HCT116 (cell line): ENCODE data around the gene RASGRP2. TPM values are rescaled to one million over a fixed set of nuclear protein-coding genes. Genes with fewer than 3 reads are reported as not detected.

Experiments
- ATAC-seq: fragments of 200-7000 bp; cut with Tn5 transposase; 2 replicates; pipeline ENCODE4 v1.9.1; 2020; ENCODE audit warnings: mild to moderate bottlenecking, moderate library complexity
- BruUV-seq: library from RNA; stranded (reverse); fragments of 400-500 nt; replicated peaks from 2 replicates; lab custom pipeline; 2021; lab: Mats Ljungman, UMichigan
- CTCF ChIA-PET: fragments of 300-600 bp; sonication (Branson Sonifier 250); formaldehyde crosslinking; loops from one replicate; lab custom pipeline; 2021; ENCODE audit warnings: antibody characterized with exemption; lab: Charles Lee
- POLR2A ChIA-PET: fragments of 300-600, 350-600 bp; sonication (Branson Sonifier 250); formaldehyde crosslinking; loops from one replicate; lab custom pipeline; 2021; ENCODE audit warnings: antibody characterized with exemption; lab: Charles Lee
- RAD21 ChIA-PET, 2 experiments: fragments of 300-600 bp; sonication (Branson Sonifier 250); formaldehyde crosslinking; loops; one replicate each; lab custom pipeline; 2023; ENCODE audit warnings: low total read pairs in 2 of 2; ENCODE audit not compliant: uncharacterized antibody in 2 of 2, unreplicated experiment in 2 of 2, low non-redundant PET in 1 of 2; lab: Charles Lee
- DNase-seq: peaks from one replicate; pipeline ENCODE4 v3.0.0-alpha.2; 2010; ENCODE audit warnings: low read depth, low spot score
- H2AFZ ChIP-seq: fragments of 200-600 bp; shearing (Covaris generic), sonication (generic); 2 replicates; pipeline ENCODE4 v1.6.1; 2017; ENCODE audit warnings: low read depth, mixed run types, mixed read lengths, antibody characterized with exemption, low read length; ENCODE audit not compliant: poor library complexity, severe bottlenecking
- H3K27ac ChIP-seq: 2 replicates; pipeline ENCODE4 v1.5.1; 2012; ENCODE audit warnings: low read depth, low read length
- H3K27me3 ChIP-seq: fragments of 200-600 bp; sonication (generic); 2 replicates; pipeline ENCODE4 v1.6.1; 2016; ENCODE audit warnings: mixed run types, low read length, mixed read lengths; ENCODE audit not compliant: insufficient read depth
- H3K36me3 ChIP-seq, 2 experiments: fragments of 200-500 bp in 1 of 2; fragments of 200-600 bp in 1 of 2; sonication (Bioruptor generic) in 1 of 2; sonication (generic) in 1 of 2; 2 replicates each; pipeline versions ENCODE4 v1.5.1 to v1.6.1; 2014 to 2016; ENCODE audit warnings: low read length in 2 of 2, inconsistent platforms in 1 of 2, mixed read lengths in 1 of 2, mixed run types in 1 of 2; ENCODE audit not compliant: insufficient read depth in 2 of 2, control insufficient read depth in 1 of 2
- H3K4me1 ChIP-seq, 2 experiments: fragments of 200-600 bp in 1 of 2; sonication (generic) in 1 of 2; 2 replicates each; pipeline versions ENCODE4 v1.5.1 to v1.6.1; 2012 to 2017; ENCODE audit warnings: low read length in 2 of 2, inconsistent platforms in 1 of 2, mild to moderate bottlenecking in 1 of 2, mixed read lengths in 1 of 2, mixed run types in 1 of 2, moderate library complexity in 1 of 2; ENCODE audit not compliant: insufficient read depth in 2 of 2, control insufficient read depth in 1 of 2
- H3K4me2 ChIP-seq: fragments of 200-600 bp; sonication (generic); 2 replicates; pipeline ENCODE4 v1.6.1; 2017; ENCODE audit warnings: mixed run types, low read length, mixed read lengths
- H3K4me3 ChIP-seq, 2 experiments: fragments of 200-600 bp in 1 of 2; sonication (generic) in 1 of 2; replicated peaks in 1 of 2; 2 replicates each; pipeline ENCODE4 v1.5.1; 2011 to 2016; ENCODE audit warnings: low read length in 2 of 2, control low read depth in 1 of 2, low read depth in 1 of 2, mild to moderate bottlenecking in 1 of 2, mixed read lengths in 1 of 2, mixed run types in 1 of 2
- H3K79me2 ChIP-seq: fragments of 200-600 bp; sonication (generic); 2 replicates; pipeline ENCODE4 v1.6.1; 2017; ENCODE audit warnings: mild to moderate bottlenecking, mixed run types, low read length, moderate library complexity, mixed read lengths; ENCODE audit not compliant: insufficient read depth
- H3K9ac ChIP-seq: fragments of 200-600 bp; sonication (generic); 2 replicates; pipeline ENCODE4 v1.6.1; 2016; ENCODE audit warnings: low read length, mixed read lengths
- H3K9me2 ChIP-seq: fragments of 200-600 bp; sonication (generic), shearing (Covaris generic); 2 replicates; pipeline ENCODE4 v1.6.1; 2017; ENCODE audit warnings: mixed run types, mild to moderate bottlenecking, moderate library complexity; ENCODE audit not compliant: insufficient read depth
- H3K9me3 ChIP-seq, 2 experiments: fragments of 200-500 bp in 1 of 2; fragments of 200-600 bp in 1 of 2; sonication (Bioruptor generic) in 1 of 2; sonication (generic) in 1 of 2; 2 replicates each; pipeline ENCODE4 v1.6.1; 2014 to 2017; ENCODE audit warnings: low read length in 2 of 2, mixed read lengths in 2 of 2, inconsistent platforms in 1 of 2, low read depth in 1 of 2, mild to moderate bottlenecking in 1 of 2, mixed run types in 1 of 2, moderate library complexity in 1 of 2; ENCODE audit not compliant: control insufficient read depth in 1 of 2, insufficient read depth in 1 of 2
- H4K20me1 ChIP-seq: fragments of 200-600 bp; sonication (generic), shearing (Covaris generic); 2 replicates; pipeline ENCODE4 v1.6.1; 2017; ENCODE audit warnings: mixed run types, mild to moderate bottlenecking, moderate library complexity; ENCODE audit not compliant: insufficient read depth
- CEBPB ChIP-seq: IDR thresholded peaks from 2 replicates; pipeline ENCODE4 v1.6.1; 2012; ENCODE audit warnings: low read depth
- POLR2A ChIP-seq: IDR thresholded peaks from 2 replicates; pipeline ENCODE4 v1.7.0; 2011; ENCODE audit warnings: borderline replicate concordance; ENCODE audit not compliant: insufficient read depth, insufficient read length; ENCODE audit errors: extremely low read depth
- RAD21 ChIP-seq: IDR thresholded peaks from 2 replicates; pipeline ENCODE4 v1.6.1; 2012; ENCODE audit warnings: low read depth, mild to moderate bottlenecking
- YY1 ChIP-seq: IDR thresholded peaks from 2 replicates; pipeline ENCODE4 v1.6.1; 2011; ENCODE audit warnings: low read length, low read depth, moderate library complexity, mild to moderate bottlenecking; ENCODE audit not compliant: insufficient replicate concordance; ENCODE audit errors: extremely low read depth
- ZFX ChIP-seq: fragments of 450-650 bp; IDR thresholded peaks from 2 replicates; pipeline ENCODE4 v1.6.1; 2017
- intact Hi-C: fragments of 100-400 bp; cut with micrococcal nuclease; formaldehyde crosslinking; loops from 2 replicates; pipeline ENCODE4 v1.10.0; 2022
- total RNA-seq: library from RNA; stranded (reverse); gene quantifications from one replicate; pipeline ENCODE4 v1.2.1, GENCODE V29; 2021; ENCODE audit not compliant: unreplicated experiment

Gene RASGRP2
- total RNA-seq, 1 experiment from 2014 or later, result 12.8 TPM

DNA sequence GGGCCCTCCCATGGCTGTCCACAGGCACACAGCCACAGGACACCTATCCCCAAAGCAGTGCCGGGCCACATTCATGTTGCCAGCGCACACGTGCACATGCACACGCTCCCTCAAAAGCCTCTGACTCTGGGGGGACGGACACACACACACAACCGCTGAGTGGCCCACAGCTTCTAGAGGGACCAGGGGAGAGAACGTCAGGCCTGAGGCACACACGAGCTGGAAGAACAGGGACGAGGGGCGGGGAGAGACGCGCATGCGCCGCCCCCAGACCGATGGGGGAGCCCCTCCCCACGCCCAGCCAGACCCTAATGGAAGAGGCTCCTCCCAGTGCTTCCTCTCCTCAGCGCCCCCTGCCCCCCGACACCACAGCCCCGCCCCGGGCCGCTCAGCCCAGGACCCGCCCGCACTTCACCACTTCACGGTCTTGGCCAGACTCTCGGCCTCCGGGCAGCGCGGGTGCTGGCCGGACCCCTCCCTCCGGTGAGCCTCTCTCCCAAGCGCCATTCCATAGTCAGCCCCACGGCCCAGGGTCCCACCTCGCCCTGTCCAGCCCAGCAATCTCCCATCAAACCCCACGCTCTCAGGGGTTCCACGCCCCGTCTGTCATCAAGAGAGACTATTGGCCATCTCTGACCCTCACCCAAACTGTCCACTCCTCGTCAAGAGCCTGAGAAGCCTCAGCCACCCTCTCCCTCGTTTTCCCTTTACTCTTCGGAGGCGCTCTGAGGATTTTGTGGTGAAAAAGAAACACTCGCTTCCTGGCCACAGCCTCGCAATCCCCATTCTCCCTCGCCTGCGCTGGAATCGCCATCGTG, 32.6 kb downstream of the RASGRP2 start:
- BruUV-seq, result no TSS peak
- no peaks in the 10 kb centered on the region for H3K36me3 ChIP-seq
- no peaks in the 10 kb centered on the region for H4K20me1 ChIP-seq
- H2AFZ ChIP-seq, result no peak overlapping the region
- intact Hi-C loops, result loop anchor here (10.0 kb wide), 1 partner anchor 1207 kb away; the partner anchor contains the start of gene LGALS12
- POLR2A ChIA-PET, result no interaction called here
- no peaks in the 10 kb centered on the region for H3K9me3 ChIP-seq
- H3K4me3 ChIP-seq, result no peak overlapping the region
- RAD21 ChIA-PET, result no interaction called here
- CTCF ChIA-PET, result interaction anchor here (0.6 kb wide), 1 partner anchor 83 kb away, joined by 3 read pairs; no protein-coding TSS in a partner anchor
- no peak overlapping the region for H3K9ac ChIP-seq
- DNase-seq (no peak), ATAC-seq (no peak)
- peaks cover 7 to 23% of the 10 kb centered on the region in 2 experiments; a peak in 3 of 4 replicates for H3K4me1 ChIP-seq
- H3K4me2 ChIP-seq, result peak overlapping the region; percentile 37; the same call in 1 of the 2 replicates
- peaks cover 5% of the 10 kb centered on the region; the same call in 1 of the 2 replicates for H3K27me3 ChIP-seq
- no peak overlapping the region for H3K27ac ChIP-seq
- H3K79me2 ChIP-seq, result no peaks in the 10 kb centered on the region
- no peaks in the 10 kb centered on the region for H3K9me2 ChIP-seq
- TF ChIP-seq YY1 (no peak), RAD21 (no peak), POLR2A (no peak), ZFX (no peak)

DNA sequence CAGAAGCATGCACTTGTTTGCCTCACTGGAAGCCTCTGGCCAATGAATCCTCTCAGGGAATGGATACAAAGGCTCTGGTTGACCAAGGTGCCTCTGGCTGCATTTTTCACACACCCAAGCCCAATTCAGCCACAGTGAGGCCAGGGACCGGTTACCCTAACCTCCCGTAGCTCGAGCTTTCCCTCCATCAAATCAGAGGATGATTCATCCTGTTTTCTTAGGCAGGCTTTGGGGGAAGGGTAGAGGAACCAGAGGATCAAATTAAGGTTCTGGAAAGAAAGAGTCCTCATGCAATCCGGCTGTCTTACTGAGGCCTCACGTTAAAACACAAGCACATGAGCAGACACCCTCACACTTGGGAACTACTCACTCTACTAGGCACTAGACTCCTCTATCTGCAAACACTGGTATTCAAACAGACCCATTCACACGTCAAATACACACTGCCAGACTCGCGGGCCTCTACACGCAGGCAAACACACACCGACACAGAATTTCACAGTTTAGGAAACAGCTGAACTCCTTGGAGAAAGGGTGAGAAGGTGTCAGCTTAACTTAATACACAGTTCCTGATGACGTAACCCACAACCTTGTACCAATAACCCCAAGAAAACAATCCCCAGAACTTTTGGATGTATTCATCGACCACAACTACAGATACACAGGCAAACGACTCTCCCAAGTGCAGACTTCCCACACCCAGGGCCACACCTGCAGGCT, 33.4 kb downstream of the RASGRP2 start:
- Histone ChIP-seq H3K9ac (no peak overlapping the region), H3K4me1 (peaks cover 7 to 23% of the 10 kb centered on the region in 2 experiments; a peak in 3 of 4 replicates), H2AFZ (peak overlapping the region; percentile 91), H3K27me3 (peaks cover 5% of the 10 kb centered on the region; the same call in 1 of the 2 replicates), H3K4me3 (no peak overlapping the region), H4K20me1 (no peaks in the 10 kb centered on the region), H3K9me2 (no peaks in the 10 kb centered on the region), H3K27ac (no peak overlapping the region), H3K79me2 (no peaks in the 10 kb centered on the region), H3K9me3 (no peaks in the 10 kb centered on the region), H3K36me3 (no peaks in the 10 kb centered on the region), H3K4me2 (peak overlapping the region; percentile 37; the same call in 1 of the 2 replicates)
- ChIA-PET RAD21 (no interaction called here), CTCF (interaction anchor here (0.6 kb wide), 1 partner anchor 84 kb away, joined by 3 read pairs; no protein-coding TSS in a partner anchor), POLR2A (no interaction called here)
- intact Hi-C loops, result loop anchor here (10.0 kb wide), 1 partner anchor 1206 kb away; the partner anchor contains the start of gene LGALS12
- TF ChIP-seq CEBPB, result no peak
- no peak for TF ChIP-seq ZFX
- ATAC-seq (no peak), DNase-seq (no peak)
- BruUV-seq, result no TSS peak
